Measurements from ENCODE around the gene NPM1. TPM values are rescaled to one million over a fixed set of nuclear protein-coding genes. Genes with fewer than 3 reads are reported as not detected.
A peak's percentile ranks its signal among the peaks of the same experiment; 100 is the strongest.
"Not testable (repeated sequence)": the region's sequence is repeated elsewhere in the genome, so short reads cannot be mapped to it uniquely, and the experiment has no call there.

The NPM1 gene
- total RNA-seq, 1 experiment from 2014 or later: 4,548 TPM

DNA sequence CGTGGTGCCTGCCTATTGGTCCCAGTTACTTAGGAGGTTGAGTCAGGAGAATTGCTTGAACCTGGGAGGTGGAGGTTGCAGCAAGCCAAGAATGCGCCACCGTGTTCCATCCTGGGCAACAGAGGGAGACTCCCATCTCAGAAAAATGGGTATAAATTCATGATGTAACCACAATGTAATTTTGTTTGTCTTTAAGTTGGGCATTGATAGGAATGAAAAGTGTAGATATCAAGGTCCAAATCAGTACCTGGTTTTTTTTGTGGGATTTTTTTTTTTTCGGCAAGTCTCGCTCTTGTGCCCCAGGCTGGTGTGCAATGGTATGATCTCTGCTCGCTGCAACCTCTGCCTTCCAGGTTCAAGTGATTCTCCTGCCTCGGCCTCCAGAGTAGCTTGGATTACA, 7.4 kb downstream of the NPM1 start:
- Mint-ChIP-seq H3K4me1 (ENCODE audit: insufficient read depth, unreplicated experiment) (peaks cover 67% of the 10 kb centered on the region), H3K9me3 (ENCODE audit: unreplicated experiment) (no peaks in the 10 kb centered on the region), H3K27me3 (ENCODE audit: insufficient read depth, unreplicated experiment) (no peaks in the 10 kb centered on the region), H3K27ac (ENCODE audit: low read depth, unreplicated experiment) (no peak overlapping the region), H3K36me3 (ENCODE audit: insufficient read depth, unreplicated experiment) (peaks cover 100% of the 10 kb centered on the region), H3K4me3 (ENCODE audit: unreplicated experiment) (no peak overlapping the region)
- CTCF ChIA-PET: interaction anchor here (1.4 to 4.7 kb wide), 2 partner anchors 11 to 517 kb away, joined by 3 to 20 read pairs; no protein-coding TSS in a partner anchor
- BruUV-seq (replicated peaks): no TSS peak
- DNase-seq (ENCODE audit: unreplicated experiment): peak; percentile 25
- intact Hi-C loops (cut with micrococcal nuclease): no loop called here
- POLR2A ChIA-PET: interaction anchor here (1.1 to 3.6 kb wide), 2 partner anchors 10 kb away, joined by 4 to 14 read pairs; no protein-coding TSS in a partner anchor
- TF ChIP-seq, protein P1, sequence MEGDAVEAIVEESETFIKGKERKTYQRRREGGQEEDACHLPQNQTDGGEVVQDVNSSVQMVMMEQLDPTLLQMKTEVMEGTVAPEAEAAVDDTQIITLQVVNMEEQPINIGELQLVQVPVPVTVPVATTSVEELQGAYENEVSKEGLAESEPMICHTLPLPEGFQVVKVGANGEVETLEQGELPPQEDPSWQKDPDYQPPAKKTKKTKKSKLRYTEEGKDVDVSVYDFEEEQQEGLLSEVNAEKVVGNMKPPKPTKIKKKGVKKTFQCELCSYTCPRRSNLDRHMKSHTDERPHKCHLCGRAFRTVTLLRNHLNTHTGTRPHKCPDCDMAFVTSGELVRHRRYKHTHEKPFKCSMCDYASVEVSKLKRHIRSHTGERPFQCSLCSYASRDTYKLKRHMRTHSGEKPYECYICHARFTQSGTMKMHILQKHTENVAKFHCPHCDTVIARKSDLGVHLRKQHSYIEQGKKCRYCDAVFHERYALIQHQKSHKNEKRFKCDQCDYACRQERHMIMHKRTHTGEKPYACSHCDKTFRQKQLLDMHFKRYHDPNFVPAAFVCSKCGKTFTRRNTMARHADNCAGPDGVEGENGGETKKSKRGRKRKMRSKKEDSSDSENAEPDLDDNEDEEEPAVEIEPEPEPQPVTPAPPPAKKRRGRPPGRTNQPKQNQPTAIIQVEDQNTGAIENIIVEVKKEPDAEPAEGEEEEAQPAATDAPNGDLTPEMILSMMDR (IDR thresholded peaks at IDR 0.05; ENCODE audit: unreplicated experiment): no peak

DNA sequence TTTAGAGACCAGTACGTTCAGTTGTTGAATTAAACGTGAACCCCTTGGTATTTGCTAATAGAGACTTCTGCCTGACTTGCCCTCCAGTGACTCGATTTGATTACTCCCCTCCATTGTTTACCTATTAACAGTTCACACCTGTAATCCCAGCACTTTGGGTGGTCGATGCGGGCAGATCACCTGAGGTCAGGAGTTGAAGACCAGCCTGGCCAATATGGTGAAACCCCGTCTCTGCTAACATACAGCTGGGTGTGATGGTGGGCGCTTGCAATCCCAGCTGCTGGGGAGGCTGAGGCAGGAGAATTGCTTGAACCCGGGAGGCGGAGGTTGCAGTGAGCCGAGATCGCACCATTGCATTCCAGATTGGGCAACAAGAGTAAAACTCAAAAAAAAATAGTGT, 8.9 kb downstream of the NPM1 start:
- Mint-ChIP-seq H3K4me1 (ENCODE audit: insufficient read depth, unreplicated experiment) (peaks cover 55% of the 10 kb centered on the region), H3K36me3 (ENCODE audit: insufficient read depth, unreplicated experiment) (peaks cover 100% of the 10 kb centered on the region), H3K27ac (ENCODE audit: low read depth, unreplicated experiment) (peak overlapping the region; percentile 69), H3K4me3 (ENCODE audit: unreplicated experiment) (peak overlapping the region; percentile 16)
- BruUV-seq (replicated peaks); intact Hi-C loops (cut with micrococcal nuclease); H3K27me3 Mint-ChIP-seq (ENCODE audit: insufficient read depth, unreplicated experiment); H3K9me3 Mint-ChIP-seq (ENCODE audit: unreplicated experiment): not testable (repeated sequence)
- CTCF ChIA-PET: interaction anchor here (0.6 to 4.7 kb wide), 4 partner anchors 9 to 599 kb away, joined by 3 to 20 read pairs (median 4); no protein-coding TSS in a partner anchor
- peak; percentile 1 for DNase-seq (ENCODE audit: unreplicated experiment)
- POLR2A ChIA-PET: interaction anchor here (0.6 to 1.5 kb wide), 6 partner anchors 8 to 18 kb away, joined by 3 to 6 read pairs (median 4); partner anchors contain the start of gene NPM1

DNA sequence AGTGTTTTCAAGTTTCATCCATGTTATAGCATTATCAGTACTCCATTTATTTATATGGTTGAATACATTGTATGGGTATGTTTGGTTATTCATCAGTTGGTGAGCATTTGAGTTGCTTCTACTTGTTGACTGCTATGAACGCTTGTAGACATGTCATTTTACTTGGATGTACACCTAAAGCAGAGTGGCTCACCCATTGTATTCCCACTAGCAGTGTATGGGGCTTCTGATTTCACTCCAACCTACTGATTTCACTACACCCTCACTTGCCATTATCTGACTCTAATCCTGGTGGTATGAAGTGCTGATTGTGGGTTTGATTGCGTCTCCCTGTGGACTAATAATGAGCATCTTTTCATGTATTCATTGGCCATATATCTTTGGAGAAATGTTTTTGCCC, 9.5 kb downstream of the NPM1 start:
- H3K4me1 Mint-ChIP-seq (ENCODE audit: insufficient read depth, unreplicated experiment): peaks cover 51% of the 10 kb centered on the region
- no peaks in the 10 kb centered on the region for H3K9me3 Mint-ChIP-seq (ENCODE audit: unreplicated experiment)
- H3K27ac Mint-ChIP-seq (ENCODE audit: low read depth, unreplicated experiment): no peak overlapping the region
- peak; percentile 25 for DNase-seq (ENCODE audit: unreplicated experiment)
- intact Hi-C loops (cut with micrococcal nuclease): no loop called here
- ChIA-PET CTCF (no interaction called here), POLR2A (interaction anchor here (1.5 kb wide), 1 partner anchor 10 kb away, joined by 6 read pairs; no protein-coding TSS in a partner anchor)
- no TSS peak for BruUV-seq (replicated peaks)
- no peak overlapping the region for H3K4me3 Mint-ChIP-seq (ENCODE audit: unreplicated experiment)
- TF ChIP-seq, protein P1 (IDR thresholded peaks at IDR 0.05; ENCODE audit: unreplicated experiment): no peak
- H3K27me3 Mint-ChIP-seq (ENCODE audit: insufficient read depth, unreplicated experiment): no peaks in the 10 kb centered on the region
- H3K36me3 Mint-ChIP-seq (ENCODE audit: insufficient read depth, unreplicated experiment): peaks cover 100% of the 10 kb centered on the region

DNA sequence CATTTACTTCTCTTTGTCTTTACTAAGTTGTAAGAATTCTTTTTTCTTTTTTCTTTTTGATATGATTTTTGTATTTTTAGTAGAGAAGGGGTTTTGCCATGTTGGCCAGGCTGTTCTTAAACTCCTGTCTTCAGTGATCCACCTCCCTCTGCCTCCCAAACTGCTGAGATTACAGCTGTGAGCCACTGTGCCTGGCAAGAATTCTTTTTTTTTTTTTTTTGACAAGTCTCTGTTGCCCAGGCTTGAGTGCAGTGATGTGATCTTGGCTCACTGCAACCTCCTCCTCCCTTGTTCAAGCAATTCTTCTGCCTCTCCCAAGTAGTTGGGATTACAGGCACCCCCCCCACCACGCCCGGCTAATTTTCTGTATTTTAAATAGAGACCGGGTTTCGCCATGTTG, 9.9 kb downstream of the NPM1 start:
- H3K9me3 Mint-ChIP-seq (ENCODE audit: unreplicated experiment): no peaks in the 10 kb centered on the region
- intact Hi-C loops (cut with micrococcal nuclease): no loop called here
- peaks cover 98% of the 10 kb centered on the region for H3K36me3 Mint-ChIP-seq (ENCODE audit: insufficient read depth, unreplicated experiment)
- DNase-seq (ENCODE audit: unreplicated experiment): peak; percentile 9
- H3K4me1 Mint-ChIP-seq (ENCODE audit: insufficient read depth, unreplicated experiment): peaks cover 49% of the 10 kb centered on the region
- no peaks in the 10 kb centered on the region for H3K27me3 Mint-ChIP-seq (ENCODE audit: insufficient read depth, unreplicated experiment)
- H3K27ac Mint-ChIP-seq (ENCODE audit: low read depth, unreplicated experiment): no peak overlapping the region
- TF ChIP-seq, protein P1 (IDR thresholded peaks at IDR 0.05; ENCODE audit: unreplicated experiment): no peak
- POLR2A ChIA-PET: no interaction called here
- CTCF ChIA-PET: no interaction called here
- no peak overlapping the region for H3K4me3 Mint-ChIP-seq (ENCODE audit: unreplicated experiment)
- no TSS peak for BruUV-seq (replicated peaks)

DNA sequence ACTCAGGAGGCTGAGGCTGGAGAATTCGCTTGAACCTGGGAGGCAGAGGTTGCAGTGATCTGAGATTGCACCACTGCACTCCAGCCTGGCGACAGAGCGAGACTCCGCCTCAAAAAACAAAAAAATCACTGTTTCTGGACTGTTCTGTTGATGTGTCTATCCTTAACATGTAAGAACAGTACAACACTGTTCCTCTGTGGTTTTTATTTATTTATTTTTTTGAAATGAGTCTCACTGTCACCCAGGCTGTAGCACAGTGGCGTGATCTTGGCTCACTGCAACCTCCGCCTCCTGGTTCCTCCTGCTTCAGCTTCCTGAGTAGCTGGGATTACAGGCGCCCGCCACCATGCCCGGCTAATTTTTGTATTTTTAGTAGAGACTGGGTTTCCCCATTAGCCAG, 11.0 kb downstream of the NPM1 start:
- DNase-seq (ENCODE audit: unreplicated experiment): peak; percentile 12
- H3K27me3 Mint-ChIP-seq (ENCODE audit: insufficient read depth, unreplicated experiment); BruUV-seq (replicated peaks); intact Hi-C loops (cut with micrococcal nuclease); H3K9me3 Mint-ChIP-seq (ENCODE audit: unreplicated experiment): not testable (repeated sequence)
- H3K36me3 Mint-ChIP-seq (ENCODE audit: insufficient read depth, unreplicated experiment): peaks cover 92% of the 10 kb centered on the region
- peak overlapping the region; percentile 54 for H3K27ac Mint-ChIP-seq (ENCODE audit: low read depth, unreplicated experiment)
- ChIA-PET POLR2A (interaction anchor here (0.8 to 4.2 kb wide), 5 partner anchors 9 to 884 kb away, joined by 3 to 35 read pairs (median 4); partner anchors contain the start of gene NPM1), CTCF (interaction anchor here (0.6 kb wide), 1 partner anchor 28 kb away, joined by 4 read pairs; no protein-coding TSS in a partner anchor)
- H3K4me1 Mint-ChIP-seq (ENCODE audit: insufficient read depth, unreplicated experiment): peaks cover 41% of the 10 kb centered on the region
- H3K4me3 Mint-ChIP-seq (ENCODE audit: unreplicated experiment): peak overlapping the region; percentile 28
